Loucy (cell line): Measurements from ENCODE around the gene MOCS1.

Experiments
- EZH2phosphoT487 ChIP-seq: fragments of 200-600 bp; IDR thresholded peaks from 2 replicates; pipeline ENCODE4 v1.6.1; 2018; ENCODE audit warnings: antibody characterized with exemption, mild to moderate bottlenecking, moderate library complexity, borderline replicate concordance
- TF ChIP-seq, protein P1 (sequence below): fragments of 200-600 bp; sonication (generic); conservative IDR thresholded peaks from 2 replicates; pipeline ENCODE4 v1.5.1; 2014; ENCODE audit warnings: mild to moderate bottlenecking, antibody characterized with exemption, low read length

DNA sequence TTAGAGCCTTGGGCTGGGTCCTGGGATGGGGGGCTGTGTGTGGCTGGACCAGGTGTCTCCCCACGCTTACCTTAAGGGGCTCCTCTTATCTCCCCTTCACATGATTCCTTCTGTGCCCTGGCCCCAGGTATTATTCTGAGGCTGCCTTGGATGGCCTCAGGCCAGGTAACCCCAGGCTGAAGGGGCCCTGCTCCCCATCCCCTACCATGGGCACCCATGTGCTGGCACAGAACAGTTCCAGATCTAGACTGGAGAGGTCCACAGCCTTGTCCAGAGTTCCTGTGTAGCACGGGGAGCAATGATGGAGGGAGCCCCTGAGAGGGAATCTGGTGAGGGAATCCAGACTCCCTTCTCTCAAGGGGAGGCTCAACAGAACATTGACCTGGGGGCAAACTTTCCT, 32.1 kb downstream of the MOCS1 start:
- TF ChIP-seq, protein P1, sequence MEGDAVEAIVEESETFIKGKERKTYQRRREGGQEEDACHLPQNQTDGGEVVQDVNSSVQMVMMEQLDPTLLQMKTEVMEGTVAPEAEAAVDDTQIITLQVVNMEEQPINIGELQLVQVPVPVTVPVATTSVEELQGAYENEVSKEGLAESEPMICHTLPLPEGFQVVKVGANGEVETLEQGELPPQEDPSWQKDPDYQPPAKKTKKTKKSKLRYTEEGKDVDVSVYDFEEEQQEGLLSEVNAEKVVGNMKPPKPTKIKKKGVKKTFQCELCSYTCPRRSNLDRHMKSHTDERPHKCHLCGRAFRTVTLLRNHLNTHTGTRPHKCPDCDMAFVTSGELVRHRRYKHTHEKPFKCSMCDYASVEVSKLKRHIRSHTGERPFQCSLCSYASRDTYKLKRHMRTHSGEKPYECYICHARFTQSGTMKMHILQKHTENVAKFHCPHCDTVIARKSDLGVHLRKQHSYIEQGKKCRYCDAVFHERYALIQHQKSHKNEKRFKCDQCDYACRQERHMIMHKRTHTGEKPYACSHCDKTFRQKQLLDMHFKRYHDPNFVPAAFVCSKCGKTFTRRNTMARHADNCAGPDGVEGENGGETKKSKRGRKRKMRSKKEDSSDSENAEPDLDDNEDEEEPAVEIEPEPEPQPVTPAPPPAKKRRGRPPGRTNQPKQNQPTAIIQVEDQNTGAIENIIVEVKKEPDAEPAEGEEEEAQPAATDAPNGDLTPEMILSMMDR: no peak
- TF ChIP-seq EZH2phosphoT487: no peak
